Jurkat, Clone E6-1 (cell line): ENCODE data around the gene CPNE8.

Experiments used
- DNase-seq: peaks from one replicate; pipeline ENCODE4 v3.0.0-alpha.2; 2011; ENCODE audit warnings: low read depth, low spot score
- H3K4me3 ChIP-seq: 2 replicates; pipeline ENCODE4 v1.5.1; 2011; ENCODE audit warnings: mild to moderate bottlenecking, low read length, control low read depth, moderate library complexity

The CPNE8 gene

GRCh38 chr12:38689195-38689594 is 216.2 kb downstream of the CPNE8 start:
- H3K4me3 ChIP-seq: no peak overlapping the region
- no peak for DNase-seq

- no peak for DNase-seq
- H3K4me3 ChIP-seq: no peak overlapping the region
Measured at GRCh38 chr12:38682521-38682920, 222.9 kb downstream of the CPNE8 start.

GRCh38 chr12:38669530-38669929 is 235.9 kb downstream of the CPNE8 start:
- no peak for DNase-seq
- no peak overlapping the region for H3K4me3 ChIP-seq

GRCh38 chr12:38669081-38669480 is 236.3 kb downstream of the CPNE8 start:
- no peak overlapping the region for H3K4me3 ChIP-seq
- DNase-seq: no peak

- H3K4me3 ChIP-seq: no peak overlapping the region
- no peak for DNase-seq
Measured at GRCh38 chr12:38666425-38666824, 239.0 kb downstream of the CPNE8 start.

- no peak overlapping the region for H3K4me3 ChIP-seq
- no peak for DNase-seq
Measured at GRCh38 chr12:38664661-38665269, 240.6 kb downstream of the CPNE8 start.

GRCh38 chr12:38662829-38663228 is 242.6 kb downstream of the CPNE8 start:
- DNase-seq: no peak
- H3K4me3 ChIP-seq: no peak overlapping the region

- no peak for DNase-seq
- no peak overlapping the region for H3K4me3 ChIP-seq
Measured at GRCh38 chr12:38653650-38654049, 251.7 kb downstream of the CPNE8 start.

GRCh38 chr12:38648813-38649212 is 256.6 kb downstream of the CPNE8 start:
- H3K4me3 ChIP-seq: no peak overlapping the region
- no peak for DNase-seq

GRCh38 chr12:38646146-38646545 is 259.2 kb downstream of the CPNE8 start:
- no peak overlapping the region for H3K4me3 ChIP-seq
- no peak for DNase-seq

GRCh38 chr12:38639625-38640024 is 265.8 kb downstream of the CPNE8 start:
- no peak for DNase-seq

GRCh38 chr12:38638401-38638800 is 267.0 kb downstream of the CPNE8 start:
- DNase-seq: no peak
- H3K4me3 ChIP-seq: no peak overlapping the region

More at GRCh38 chr12:38639625-38640024, 265.8 kb downstream of the CPNE8 start:
- H3K4me3 ChIP-seq: no peak overlapping the region

GRCh38 chr12:38633511-38633910 is 271.9 kb downstream of the CPNE8 start:
- no peak overlapping the region for H3K4me3 ChIP-seq
- DNase-seq: no peak

- H3K4me3 ChIP-seq: no peak overlapping the region
- no peak for DNase-seq
Measured at GRCh38 chr12:38629064-38629463, 276.3 kb downstream of the CPNE8 start.

GRCh38 chr12:38628288-38628687 is 277.1 kb downstream of the CPNE8 start:
- no peak overlapping the region for H3K4me3 ChIP-seq
- no peak for DNase-seq

GRCh38 chr12:38625306-38625705 is 280.1 kb downstream of the CPNE8 start:
- no peak for DNase-seq
- H3K4me3 ChIP-seq: no peak overlapping the region

GRCh38 chr12:38614171-38614570 is 291.2 kb downstream of the CPNE8 start:
- DNase-seq: no peak
- H3K4me3 ChIP-seq: no peak overlapping the region

- DNase-seq: no peak
Measured at GRCh38 chr12:38610808-38611350, 294.5 kb downstream of the CPNE8 start.

GRCh38 chr12:38607295-38607694 is 298.1 kb downstream of the CPNE8 start:
- DNase-seq: no peak
- no peak overlapping the region for H3K4me3 ChIP-seq

More at GRCh38 chr12:38610808-38611350, 294.5 kb downstream of the CPNE8 start:
- H3K4me3 ChIP-seq: no peak overlapping the region
